ENCODE results near the gene ATF6.
A peak's percentile ranks its signal among the peaks of the same experiment; 100 is the strongest.

The ATF6 gene

DNA sequence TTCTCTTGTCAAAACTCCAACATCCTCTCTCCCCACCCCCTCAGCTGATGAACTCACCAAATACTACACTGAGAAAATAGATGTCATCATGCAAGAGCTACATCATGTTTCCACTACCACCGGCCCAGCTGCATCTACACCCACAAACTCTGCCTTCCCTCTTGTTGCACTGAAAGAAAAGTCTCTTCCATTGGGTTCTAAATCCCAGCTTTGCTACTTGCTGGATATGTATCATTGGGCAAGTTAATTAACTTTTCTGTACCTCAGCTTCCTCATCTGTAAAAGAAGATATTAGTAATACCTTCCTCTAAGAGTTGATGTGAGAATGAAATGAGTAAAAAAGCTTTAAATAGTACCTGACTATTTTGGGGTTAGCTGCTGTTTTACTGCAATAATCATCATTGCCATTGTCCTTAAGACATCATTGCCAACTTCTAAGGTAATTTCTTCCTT lies 149.0 kb downstream of the ATF6 start:
- Mint-ChIP-seq H3K4me1 (peaks cover 20% of the 10 kb centered on the region), H3K27ac (no peak overlapping the region), H3K9me3 (no peaks in the 10 kb centered on the region), H3K36me3 (ENCODE audit: low read depth) (peaks cover 7% of the 10 kb centered on the region), H3K27me3 (ENCODE audit: low read depth) (no peaks in the 10 kb centered on the region), H3K4me3 (no peak overlapping the region)
- TF ChIP-seq, protein P1, sequence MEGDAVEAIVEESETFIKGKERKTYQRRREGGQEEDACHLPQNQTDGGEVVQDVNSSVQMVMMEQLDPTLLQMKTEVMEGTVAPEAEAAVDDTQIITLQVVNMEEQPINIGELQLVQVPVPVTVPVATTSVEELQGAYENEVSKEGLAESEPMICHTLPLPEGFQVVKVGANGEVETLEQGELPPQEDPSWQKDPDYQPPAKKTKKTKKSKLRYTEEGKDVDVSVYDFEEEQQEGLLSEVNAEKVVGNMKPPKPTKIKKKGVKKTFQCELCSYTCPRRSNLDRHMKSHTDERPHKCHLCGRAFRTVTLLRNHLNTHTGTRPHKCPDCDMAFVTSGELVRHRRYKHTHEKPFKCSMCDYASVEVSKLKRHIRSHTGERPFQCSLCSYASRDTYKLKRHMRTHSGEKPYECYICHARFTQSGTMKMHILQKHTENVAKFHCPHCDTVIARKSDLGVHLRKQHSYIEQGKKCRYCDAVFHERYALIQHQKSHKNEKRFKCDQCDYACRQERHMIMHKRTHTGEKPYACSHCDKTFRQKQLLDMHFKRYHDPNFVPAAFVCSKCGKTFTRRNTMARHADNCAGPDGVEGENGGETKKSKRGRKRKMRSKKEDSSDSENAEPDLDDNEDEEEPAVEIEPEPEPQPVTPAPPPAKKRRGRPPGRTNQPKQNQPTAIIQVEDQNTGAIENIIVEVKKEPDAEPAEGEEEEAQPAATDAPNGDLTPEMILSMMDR (IDR thresholded peaks at IDR 0.05; ENCODE audit: unreplicated experiment in 3 of 3): no peak

DNA sequence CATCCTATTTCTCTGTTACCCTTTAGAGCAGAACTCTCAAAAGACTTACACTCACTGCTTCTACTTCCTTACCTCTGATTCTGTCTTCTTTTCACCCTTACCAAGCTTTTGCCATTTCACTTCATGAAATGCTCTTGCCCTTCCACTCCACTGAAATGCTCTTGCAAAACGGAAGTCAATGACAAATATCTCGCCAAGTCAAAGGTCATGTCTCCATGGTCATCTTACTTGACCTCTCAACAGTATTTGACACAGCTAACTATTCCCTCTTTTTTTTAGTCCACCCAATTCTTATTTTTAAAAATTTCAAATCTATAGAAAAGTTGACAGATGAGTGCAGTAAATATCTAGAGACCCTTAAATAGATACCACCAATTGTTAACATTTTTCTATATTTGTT lies 149.9 kb downstream of the ATF6 start:
- Mint-ChIP-seq H3K4me1 (peaks cover 18% of the 10 kb centered on the region), H3K27me3 (ENCODE audit: low read depth) (no peaks in the 10 kb centered on the region), H3K9me3 (no peaks in the 10 kb centered on the region), H3K4me3 (no peak overlapping the region), H3K27ac (no peak overlapping the region), H3K36me3 (ENCODE audit: low read depth) (peaks cover 7% of the 10 kb centered on the region)
- TF ChIP-seq, protein P1 (IDR thresholded peaks at IDR 0.05; ENCODE audit: unreplicated experiment in 3 of 3): no peak

DNA sequence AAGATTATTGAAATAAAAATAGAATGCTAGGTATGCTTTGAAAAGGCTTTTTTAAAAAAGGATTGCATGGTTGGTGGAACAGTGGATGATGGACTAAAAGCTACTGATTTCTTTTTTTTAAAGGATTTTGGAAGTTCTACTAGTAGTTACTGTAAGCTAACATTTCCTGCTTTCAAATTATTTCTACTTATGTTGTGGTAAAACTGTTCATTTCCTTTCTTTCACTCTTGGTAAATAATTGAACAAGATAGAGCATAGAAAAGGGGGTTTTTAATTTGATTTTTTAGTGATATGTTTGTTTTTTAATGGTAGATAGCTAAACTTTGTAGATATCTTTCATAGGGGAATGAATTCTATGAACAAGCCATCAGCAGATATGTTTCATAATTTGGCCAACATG lies 153.1 kb downstream of the ATF6 start:
- Mint-ChIP-seq H3K27ac (no peak overlapping the region), H3K36me3 (ENCODE audit: low read depth) (peaks cover 5% of the 10 kb centered on the region)
- TF ChIP-seq, protein P1 (IDR thresholded peaks at IDR 0.05; ENCODE audit: unreplicated experiment in 3 of 3): no peak

DNA sequence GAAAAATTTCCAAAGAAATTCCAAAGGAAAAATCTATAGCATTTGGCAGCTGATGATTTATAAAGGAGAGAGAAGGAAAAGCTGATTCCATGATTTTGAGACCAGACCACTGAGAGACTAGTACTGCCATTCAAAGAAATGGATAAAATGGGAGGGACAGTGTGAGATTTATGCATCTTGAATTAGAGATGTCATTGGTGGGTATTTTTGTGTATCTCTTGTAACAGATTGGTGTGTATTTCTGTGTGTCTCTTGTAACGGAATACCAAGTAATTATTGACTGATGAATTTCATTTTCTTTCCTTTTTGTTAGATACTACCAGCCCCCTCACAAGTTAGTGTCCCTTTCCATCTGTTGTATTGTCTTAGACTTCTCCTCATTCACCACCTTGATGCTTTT lies 155.4 kb downstream of the ATF6 start:
- Mint-ChIP-seq H3K4me1 (peaks cover 53% of the 10 kb centered on the region), H3K9me3 (no peaks in the 10 kb centered on the region), H3K27me3 (ENCODE audit: low read depth) (no peaks in the 10 kb centered on the region), H3K36me3 (ENCODE audit: low read depth) (peaks cover 5% of the 10 kb centered on the region), H3K4me3 (no peak overlapping the region), H3K27ac (peak overlapping the region in 2 of 3 experiments; percentile 0 to 21)
- TF ChIP-seq, protein P1 (IDR thresholded peaks at IDR 0.05; ENCODE audit: unreplicated experiment in 3 of 3): no peak

More for the DNA sequence above, 153.1 kb downstream of the ATF6 start:
- Mint-ChIP-seq H3K9me3 (no peaks in the 10 kb centered on the region), H3K4me1 (peaks cover 40% of the 10 kb centered on the region), H3K27me3 (ENCODE audit: low read depth) (no peaks in the 10 kb centered on the region), H3K4me3 (no peak overlapping the region)

DNA sequence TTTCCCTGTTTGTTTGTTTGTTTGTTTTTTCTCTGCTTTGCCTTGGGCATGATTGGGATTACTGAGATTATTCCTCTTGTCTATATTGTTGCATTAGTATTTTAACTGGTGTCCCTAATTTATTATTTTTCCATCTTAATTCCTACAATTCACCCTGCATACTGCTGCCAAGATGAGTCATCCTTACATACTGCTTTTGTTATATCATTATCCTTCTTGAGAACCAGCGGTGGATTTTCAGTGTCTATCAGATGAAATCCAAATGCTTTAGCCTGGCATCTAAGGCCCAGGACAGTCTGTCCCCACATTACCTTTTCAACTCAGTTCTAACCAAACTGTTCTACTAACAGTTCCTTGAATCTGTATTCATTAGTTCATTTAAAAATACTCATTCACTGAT lies 155.9 kb downstream of the ATF6 start:
- Mint-ChIP-seq H3K4me1 (peaks cover 53% of the 10 kb centered on the region), H3K9me3 (no peaks in the 10 kb centered on the region), H3K36me3 (ENCODE audit: low read depth) (peaks cover 5% of the 10 kb centered on the region), H3K27me3 (ENCODE audit: low read depth) (no peaks in the 10 kb centered on the region), H3K27ac (peak overlapping the region in 2 of 3 experiments; percentile 0 to 21), H3K4me3 (no peak overlapping the region)
- TF ChIP-seq, protein P1 (IDR thresholded peaks at IDR 0.05; ENCODE audit: unreplicated experiment in 3 of 3): no peak

DNA sequence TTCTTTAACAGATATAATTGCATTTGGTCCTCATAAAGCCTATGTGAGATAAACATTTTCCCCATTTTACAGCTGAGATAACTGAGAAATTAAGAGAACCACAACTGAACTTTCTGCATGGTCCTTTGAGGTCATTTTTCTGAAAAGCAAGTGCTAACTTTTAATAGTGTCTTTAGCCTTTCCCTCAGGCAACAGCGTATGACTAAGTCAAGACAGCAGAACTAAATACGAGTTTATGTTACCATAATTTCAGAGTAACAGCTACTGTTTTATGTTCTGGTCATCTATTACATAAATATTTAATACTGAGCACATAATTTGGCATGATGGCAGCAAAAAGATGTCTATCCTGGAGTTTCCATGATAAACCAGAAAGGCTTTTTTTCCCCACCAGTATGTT lies 161.9 kb downstream of the ATF6 start:
- Mint-ChIP-seq H3K4me3 (no peak overlapping the region), H3K36me3 (ENCODE audit: low read depth) (no peaks in the 10 kb centered on the region), H3K27me3 (ENCODE audit: low read depth) (no peaks in the 10 kb centered on the region), H3K27ac (no peak overlapping the region), H3K4me1 (peaks cover 41% of the 10 kb centered on the region), H3K9me3 (no peaks in the 10 kb centered on the region)
- TF ChIP-seq, protein P1 (IDR thresholded peaks at IDR 0.05; ENCODE audit: unreplicated experiment in 3 of 3): no peak

All from nephron (organoid).